H9 (cell line): ENCODE results near the gene C1orf159. TPM values are rescaled to one million over a fixed set of nuclear protein-coding genes. Genes with fewer than 3 reads are reported as not detected.

Source experiments
- DNase-seq: peaks from one replicate; pipeline ENCODE4 v3.0.0-alpha.2; 2017
- H2AFZ ChIP-seq: one replicate; pipeline ENCODE4 v1.6.1; 2013; ENCODE audit warnings: mild to moderate bottlenecking, low read length, control low read depth, moderate library complexity
- H2AK5ac ChIP-seq: 2 replicates; pipeline ENCODE4 v1.6.1; 2013; ENCODE audit warnings: low read length, control low read depth, mixed read lengths; ENCODE audit not compliant: insufficient read length
- H2BK120ac ChIP-seq: one replicate; pipeline ENCODE4 v1.6.1; 2013; ENCODE audit warnings: low read depth, mild to moderate bottlenecking, low read length, control low read depth, inconsistent platforms; ENCODE audit not compliant: poor library complexity, severe bottlenecking
- H2BK12ac ChIP-seq: 2 replicates; pipeline ENCODE4 v1.6.1; 2013; ENCODE audit warnings: low read length, control low read depth, mixed read lengths, low read depth; ENCODE audit not compliant: insufficient read length
- H2BK15ac ChIP-seq: 2 replicates; pipeline ENCODE4 v1.6.1; 2013; ENCODE audit warnings: low read depth, low read length, control low read depth
- H2BK20ac ChIP-seq: one replicate; pipeline ENCODE4 v1.6.1; 2013; ENCODE audit warnings: low read depth, mild to moderate bottlenecking, low read length, control low read depth, inconsistent platforms; ENCODE audit not compliant: poor library complexity, severe bottlenecking
- H2BK5ac ChIP-seq: 2 replicates; pipeline ENCODE4 v1.6.1; 2013; ENCODE audit warnings: low read length, control low read depth, mixed read lengths; ENCODE audit not compliant: insufficient read length
- H3K14ac ChIP-seq: 2 replicates; pipeline ENCODE4 v1.6.1; 2013; ENCODE audit warnings: low read length, control low read depth; ENCODE audit not compliant: insufficient read depth
- H3K18ac ChIP-seq: 2 replicates; pipeline ENCODE4 v1.6.1; 2013; ENCODE audit warnings: low read depth, mild to moderate bottlenecking, mixed read lengths, low read length, control low read depth; ENCODE audit not compliant: insufficient read length
- H3K23ac ChIP-seq: 2 replicates; pipeline ENCODE4 v1.6.1; 2013; ENCODE audit warnings: low read length, control low read depth, mixed read lengths, low read depth; ENCODE audit not compliant: insufficient read length
- H3K23me2 ChIP-seq: 2 replicates; pipeline ENCODE4 v1.6.1; 2013; ENCODE audit warnings: low read depth, mild to moderate bottlenecking, mixed read lengths, low read length, control low read depth; ENCODE audit not compliant: insufficient read length, poor library complexity, severe bottlenecking
- H3K27ac ChIP-seq: 2 replicates; pipeline ENCODE4 v1.5.1; 2013; ENCODE audit warnings: low read length, control low read depth, mixed read lengths, low read depth; ENCODE audit not compliant: insufficient read length
- H3K27me3 ChIP-seq: 2 replicates; pipeline ENCODE4 v1.6.1; 2013; ENCODE audit warnings: low read length, control low read depth, inconsistent platforms; ENCODE audit not compliant: insufficient read depth
- H3K4ac ChIP-seq: 2 replicates; pipeline ENCODE4 v1.6.1; 2013; ENCODE audit warnings: low read depth, mild to moderate bottlenecking, control low read depth, inconsistent platforms, low read length, moderate library complexity
- H3K4me1 ChIP-seq: 2 replicates; pipeline ENCODE4 v1.6.1; 2013; ENCODE audit warnings: low read length, control low read depth, inconsistent platforms; ENCODE audit not compliant: insufficient read depth
- H3K4me2 ChIP-seq: 2 replicates; pipeline ENCODE4 v1.6.1; 2013; ENCODE audit warnings: low read length, control low read depth, mixed read lengths; ENCODE audit not compliant: insufficient read length, insufficient read depth
- H3K56ac ChIP-seq: 2 replicates; pipeline ENCODE4 v1.6.1; 2013; ENCODE audit warnings: low read depth, mild to moderate bottlenecking, mixed read lengths, low read length, control low read depth; ENCODE audit not compliant: insufficient read length
- H3K79me1 ChIP-seq: 2 replicates; pipeline ENCODE4 v1.6.1; 2013; ENCODE audit warnings: low read depth, mild to moderate bottlenecking, moderate library complexity, low read length, control low read depth, inconsistent platforms; ENCODE audit not compliant: insufficient read depth, poor library complexity, severe bottlenecking
- H3K79me2 ChIP-seq: 2 replicates; pipeline ENCODE4 v1.6.1; 2013; ENCODE audit warnings: low read length, control low read depth, inconsistent platforms; ENCODE audit not compliant: insufficient read depth
- H3K9ac ChIP-seq: 2 replicates; pipeline ENCODE4 v1.6.1; 2013; ENCODE audit warnings: low read length, control low read depth, mixed read lengths; ENCODE audit not compliant: insufficient read length; ENCODE audit errors: extremely low read depth
- H3K9me3 ChIP-seq: one replicate; pipeline ENCODE4 v1.6.1; 2013; ENCODE audit warnings: low read depth, low read length, inconsistent platforms; ENCODE audit not compliant: control insufficient read depth
- H3T11ph ChIP-seq: one replicate; pipeline ENCODE4 v1.6.1; 2013; ENCODE audit warnings: mild to moderate bottlenecking, low read length, control low read depth, inconsistent platforms
- H4K20me1 ChIP-seq: one replicate; pipeline ENCODE4 v1.6.1; 2013; ENCODE audit not compliant: control insufficient read depth, insufficient read length, insufficient read depth
- H4K5ac ChIP-seq: 2 replicates; pipeline ENCODE4 v1.6.1; 2013; ENCODE audit warnings: low read depth, mild to moderate bottlenecking, mixed read lengths, low read length, control low read depth; ENCODE audit not compliant: insufficient read length
- H4K8ac ChIP-seq: replicated peaks from 2 replicates; pipeline ENCODE4 v1.6.1; 2013; ENCODE audit warnings: low read length, control low read depth, mixed read lengths, low read depth; ENCODE audit not compliant: insufficient read length
- H4K91ac ChIP-seq: 2 replicates; pipeline ENCODE4 v1.6.1; 2013; ENCODE audit warnings: low read depth, mild to moderate bottlenecking, moderate library complexity, mixed read lengths, low read length, control low read depth; ENCODE audit not compliant: insufficient read length
- H3K27ac Mint-ChIP-seq, 3 experiments: 2 replicates in 2 of 3; 3 replicates in 1 of 3; pipeline ENCODE4 v1.8.0; 2020 to 2021; ENCODE audit warnings: mixed read lengths in 3 of 3, mild to moderate bottlenecking in 1 of 3, moderate library complexity in 1 of 3
- H3K27me3 Mint-ChIP-seq: 2 replicates; pipeline ENCODE4 v1.8.0; 2021; ENCODE audit warnings: low read depth, mild to moderate bottlenecking, moderate library complexity, mixed read lengths
- H3K36me3 Mint-ChIP-seq, 3 experiments: 2 replicates in 2 of 3; 3 replicates in 1 of 3; pipeline ENCODE4 v1.8.0; 2020 to 2021; ENCODE audit warnings: low read depth in 3 of 3, mixed read lengths in 3 of 3; ENCODE audit not compliant: insufficient read depth in 1 of 3
- H3K4me1 Mint-ChIP-seq, 2 experiments: 2 replicates each; pipeline ENCODE4 v1.8.0; 2020; ENCODE audit warnings: mixed read lengths in 2 of 2
- H3K4me3 Mint-ChIP-seq, 2 experiments: 2 replicates in 1 of 2; 3 replicates in 1 of 2; pipeline ENCODE4 v1.8.0; 2020 to 2021; ENCODE audit warnings: mild to moderate bottlenecking in 2 of 2, mixed read lengths in 2 of 2, moderate library complexity in 1 of 2
- H3K9me3 Mint-ChIP-seq, 2 experiments: 2 replicates in 1 of 2; 3 replicates in 1 of 2; pipeline ENCODE4 v1.8.0; 2020; ENCODE audit warnings: mild to moderate bottlenecking in 2 of 2, mixed read lengths in 2 of 2, moderate library complexity in 1 of 2
- CTCF ChIP-seq: fragments of 200-600 bp; sonication (generic); conservative IDR thresholded peaks from 3 replicates; pipeline ENCODE4 v1.8.0; 2021; ENCODE audit warnings: antibody characterized with exemption, mild to moderate bottlenecking
- WGBS: extraction: QIAGEN DNeasy Blood & Tissue Kit; methylation state at CpG from one replicate; pipeline ENCODE4 v1.1.7; 2013; ENCODE audit warnings: missing lambda C conversion rate, low lambda C conversion rate, mixed read lengths; ENCODE audit not compliant: insufficient read length; ENCODE audit errors: extremely low coverage; 5-methylcytosine and 5-hydroxymethylcytosine counted together
- total RNA-seq: library from RNA; stranded (reverse); gene quantifications from 2 replicates; pipeline ENCODE4 v1.2.1, GENCODE V29; 2021

The C1orf159 gene
- total RNA-seq, 1 experiment from 2014 or later: 12.3 TPM

GRCh38 chr1:1080122-1080757 lies 35.6 kb downstream of the C1orf159 start:
- H3K36me3 Mint-ChIP-seq: peaks cover 0 to 7% (median 0%) of the 10 kb centered on the region in 3 experiments; a peak in 5 of 7 replicates
- Histone ChIP-seq H3K4me2 (peak overlapping the region; percentile 38), H2AK5ac (no peak overlapping the region), H4K5ac (no peak overlapping the region), H3K18ac (no peak overlapping the region), H3K23ac (no peak overlapping the region), H3T11ph (no peak overlapping the region), H3K79me1 (no peaks in the 10 kb centered on the region), H3K9ac (no peak overlapping the region), H3K4ac (no peak overlapping the region), H3K9me3 (no peaks in the 10 kb centered on the region), H3K56ac (no peak overlapping the region), H2BK12ac (no peak overlapping the region), H3K4me1 (no peaks in the 10 kb centered on the region; the same call in 1 of the 2 replicates), H2BK120ac (no peak overlapping the region), H2BK15ac (no peak overlapping the region), H3K79me2 (no peaks in the 10 kb centered on the region), H3K23me2 (peaks cover 6% of the 10 kb centered on the region), H2BK5ac (no peak overlapping the region), H2BK20ac (no peak overlapping the region), H4K91ac (no peak overlapping the region), H3K27me3 (no peaks in the 10 kb centered on the region), H4K20me1 (no peaks in the 10 kb centered on the region), H3K14ac (no peak overlapping the region), H2AFZ (no peak overlapping the region), H3K27ac (no peak overlapping the region), H4K8ac (no peak overlapping the region)
- DNase-seq: peak; percentile 90
- peaks cover 9% of the 10 kb centered on the region; the same call in 1 of the 2 replicates for H3K27me3 Mint-ChIP-seq
- no peaks in the 10 kb centered on the region for H3K4me1 Mint-ChIP-seq
- no CpG with 5 or more reads among the region's 23 CpGs for WGBS
- no peaks in the 10 kb centered on the region for H3K9me3 Mint-ChIP-seq
- H3K4me3 Mint-ChIP-seq: peak overlapping the region; percentile 49 to 73
- no peak overlapping the region for H3K27ac Mint-ChIP-seq
- TF ChIP-seq CTCF: no peak
